H9 (cell line): Measurements from ENCODE around the gene IL1B. TPM values are rescaled to one million over a fixed set of nuclear protein-coding genes. Genes with fewer than 3 reads are reported as not detected.

ENCODE experiments used
- DNase-seq: peaks from one replicate; pipeline ENCODE4 v3.0.0-alpha.2; 2017
- H2AFZ ChIP-seq: one replicate; pipeline ENCODE4 v1.6.1; 2013; ENCODE audit warnings: mild to moderate bottlenecking, low read length, control low read depth, moderate library complexity
- H2AK5ac ChIP-seq: 2 replicates; pipeline ENCODE4 v1.6.1; 2013; ENCODE audit warnings: low read length, control low read depth, mixed read lengths; ENCODE audit not compliant: insufficient read length
- H2BK120ac ChIP-seq: one replicate; pipeline ENCODE4 v1.6.1; 2013; ENCODE audit warnings: low read depth, mild to moderate bottlenecking, low read length, control low read depth, inconsistent platforms; ENCODE audit not compliant: poor library complexity, severe bottlenecking
- H2BK12ac ChIP-seq: 2 replicates; pipeline ENCODE4 v1.6.1; 2013; ENCODE audit warnings: low read length, control low read depth, mixed read lengths, low read depth; ENCODE audit not compliant: insufficient read length
- H2BK15ac ChIP-seq: 2 replicates; pipeline ENCODE4 v1.6.1; 2013; ENCODE audit warnings: low read depth, low read length, control low read depth
- H2BK20ac ChIP-seq: one replicate; pipeline ENCODE4 v1.6.1; 2013; ENCODE audit warnings: low read depth, mild to moderate bottlenecking, low read length, control low read depth, inconsistent platforms; ENCODE audit not compliant: poor library complexity, severe bottlenecking
- H2BK5ac ChIP-seq: 2 replicates; pipeline ENCODE4 v1.6.1; 2013; ENCODE audit warnings: low read length, control low read depth, mixed read lengths; ENCODE audit not compliant: insufficient read length
- H3K14ac ChIP-seq: 2 replicates; pipeline ENCODE4 v1.6.1; 2013; ENCODE audit warnings: low read length, control low read depth; ENCODE audit not compliant: insufficient read depth
- H3K18ac ChIP-seq: 2 replicates; pipeline ENCODE4 v1.6.1; 2013; ENCODE audit warnings: low read depth, mild to moderate bottlenecking, mixed read lengths, low read length, control low read depth; ENCODE audit not compliant: insufficient read length
- H3K23ac ChIP-seq: 2 replicates; pipeline ENCODE4 v1.6.1; 2013; ENCODE audit warnings: low read length, control low read depth, mixed read lengths, low read depth; ENCODE audit not compliant: insufficient read length
- H3K23me2 ChIP-seq: 2 replicates; pipeline ENCODE4 v1.6.1; 2013; ENCODE audit warnings: low read depth, mild to moderate bottlenecking, mixed read lengths, low read length, control low read depth; ENCODE audit not compliant: insufficient read length, poor library complexity, severe bottlenecking
- H3K27ac ChIP-seq: 2 replicates; pipeline ENCODE4 v1.5.1; 2013; ENCODE audit warnings: low read length, control low read depth, mixed read lengths, low read depth; ENCODE audit not compliant: insufficient read length
- H3K27me3 ChIP-seq: 2 replicates; pipeline ENCODE4 v1.6.1; 2013; ENCODE audit warnings: low read length, control low read depth, inconsistent platforms; ENCODE audit not compliant: insufficient read depth
- H3K4ac ChIP-seq: 2 replicates; pipeline ENCODE4 v1.6.1; 2013; ENCODE audit warnings: low read depth, mild to moderate bottlenecking, control low read depth, inconsistent platforms, low read length, moderate library complexity
- H3K4me1 ChIP-seq: 2 replicates; pipeline ENCODE4 v1.6.1; 2013; ENCODE audit warnings: low read length, control low read depth, inconsistent platforms; ENCODE audit not compliant: insufficient read depth
- H3K4me2 ChIP-seq: 2 replicates; pipeline ENCODE4 v1.6.1; 2013; ENCODE audit warnings: low read length, control low read depth, mixed read lengths; ENCODE audit not compliant: insufficient read length, insufficient read depth
- H3K56ac ChIP-seq: 2 replicates; pipeline ENCODE4 v1.6.1; 2013; ENCODE audit warnings: low read depth, mild to moderate bottlenecking, mixed read lengths, low read length, control low read depth; ENCODE audit not compliant: insufficient read length
- H3K79me1 ChIP-seq: 2 replicates; pipeline ENCODE4 v1.6.1; 2013; ENCODE audit warnings: low read depth, mild to moderate bottlenecking, moderate library complexity, low read length, control low read depth, inconsistent platforms; ENCODE audit not compliant: insufficient read depth, poor library complexity, severe bottlenecking
- H3K79me2 ChIP-seq: 2 replicates; pipeline ENCODE4 v1.6.1; 2013; ENCODE audit warnings: low read length, control low read depth, inconsistent platforms; ENCODE audit not compliant: insufficient read depth
- H3K9ac ChIP-seq: 2 replicates; pipeline ENCODE4 v1.6.1; 2013; ENCODE audit warnings: low read length, control low read depth, mixed read lengths; ENCODE audit not compliant: insufficient read length; ENCODE audit errors: extremely low read depth
- H3K9me3 ChIP-seq: one replicate; pipeline ENCODE4 v1.6.1; 2013; ENCODE audit warnings: low read depth, low read length, inconsistent platforms; ENCODE audit not compliant: control insufficient read depth
- H3T11ph ChIP-seq: one replicate; pipeline ENCODE4 v1.6.1; 2013; ENCODE audit warnings: mild to moderate bottlenecking, low read length, control low read depth, inconsistent platforms
- H4K20me1 ChIP-seq: one replicate; pipeline ENCODE4 v1.6.1; 2013; ENCODE audit not compliant: control insufficient read depth, insufficient read length, insufficient read depth
- H4K5ac ChIP-seq: 2 replicates; pipeline ENCODE4 v1.6.1; 2013; ENCODE audit warnings: low read depth, mild to moderate bottlenecking, mixed read lengths, low read length, control low read depth; ENCODE audit not compliant: insufficient read length
- H4K8ac ChIP-seq: replicated peaks from 2 replicates; pipeline ENCODE4 v1.6.1; 2013; ENCODE audit warnings: low read length, control low read depth, mixed read lengths, low read depth; ENCODE audit not compliant: insufficient read length
- H4K91ac ChIP-seq: 2 replicates; pipeline ENCODE4 v1.6.1; 2013; ENCODE audit warnings: low read depth, mild to moderate bottlenecking, moderate library complexity, mixed read lengths, low read length, control low read depth; ENCODE audit not compliant: insufficient read length
- H3K27ac Mint-ChIP-seq, 3 experiments: 2 replicates in 2 of 3; 3 replicates in 1 of 3; pipeline ENCODE4 v1.8.0; 2020 to 2021; ENCODE audit warnings: mixed read lengths in 3 of 3, mild to moderate bottlenecking in 1 of 3, moderate library complexity in 1 of 3
- H3K27me3 Mint-ChIP-seq: 2 replicates; pipeline ENCODE4 v1.8.0; 2021; ENCODE audit warnings: low read depth, mild to moderate bottlenecking, moderate library complexity, mixed read lengths
- H3K36me3 Mint-ChIP-seq, 3 experiments: 2 replicates in 2 of 3; 3 replicates in 1 of 3; pipeline ENCODE4 v1.8.0; 2020 to 2021; ENCODE audit warnings: low read depth in 3 of 3, mixed read lengths in 3 of 3; ENCODE audit not compliant: insufficient read depth in 1 of 3
- H3K4me1 Mint-ChIP-seq, 2 experiments: 2 replicates each; pipeline ENCODE4 v1.8.0; 2020; ENCODE audit warnings: mixed read lengths in 2 of 2
- H3K4me3 Mint-ChIP-seq, 2 experiments: 2 replicates in 1 of 2; 3 replicates in 1 of 2; pipeline ENCODE4 v1.8.0; 2020 to 2021; ENCODE audit warnings: mild to moderate bottlenecking in 2 of 2, mixed read lengths in 2 of 2, moderate library complexity in 1 of 2
- H3K9me3 Mint-ChIP-seq, 2 experiments: 2 replicates in 1 of 2; 3 replicates in 1 of 2; pipeline ENCODE4 v1.8.0; 2020; ENCODE audit warnings: mild to moderate bottlenecking in 2 of 2, mixed read lengths in 2 of 2, moderate library complexity in 1 of 2
- WGBS: extraction: QIAGEN DNeasy Blood & Tissue Kit; methylation state at CpG from one replicate; pipeline ENCODE4 v1.1.7; 2013; ENCODE audit warnings: missing lambda C conversion rate, low lambda C conversion rate, mixed read lengths; ENCODE audit not compliant: insufficient read length; ENCODE audit errors: extremely low coverage; 5-methylcytosine and 5-hydroxymethylcytosine counted together
- total RNA-seq: library from RNA; stranded (reverse); gene quantifications from 2 replicates; pipeline ENCODE4 v1.2.1, GENCODE V29; 2021
- TF ChIP-seq, protein P1 (sequence below): fragments of 200-600 bp; sonication (generic); conservative IDR thresholded peaks from 3 replicates; pipeline ENCODE4 v1.8.0; 2021; ENCODE audit warnings: antibody characterized with exemption, mild to moderate bottlenecking

Gene IL1B
- total RNA-seq, 1 experiment from 2014 or later, result not detected

GRCh38 chr2:112798979-112799975 lies 37.3 kb downstream of the IL1B start:
- Mint-ChIP-seq H3K27me3 (no peaks in the 10 kb centered on the region), H3K9me3 (peaks cover 6 to 16% of the 10 kb centered on the region in 2 experiments; a peak in 4 of 5 replicates), H3K27ac (peak overlapping the region in 1 of 3 experiments; percentile 34; a peak in 2 of 7 replicates), H3K4me1 (peaks cover 8 to 26% of the 10 kb centered on the region in 2 experiments), H3K36me3 (peaks cover 0 to 6% (median 0%) of the 10 kb centered on the region in 3 experiments; a peak in 1 of 7 replicates), H3K4me3 (no peak overlapping the region)
- TF ChIP-seq, protein P1, sequence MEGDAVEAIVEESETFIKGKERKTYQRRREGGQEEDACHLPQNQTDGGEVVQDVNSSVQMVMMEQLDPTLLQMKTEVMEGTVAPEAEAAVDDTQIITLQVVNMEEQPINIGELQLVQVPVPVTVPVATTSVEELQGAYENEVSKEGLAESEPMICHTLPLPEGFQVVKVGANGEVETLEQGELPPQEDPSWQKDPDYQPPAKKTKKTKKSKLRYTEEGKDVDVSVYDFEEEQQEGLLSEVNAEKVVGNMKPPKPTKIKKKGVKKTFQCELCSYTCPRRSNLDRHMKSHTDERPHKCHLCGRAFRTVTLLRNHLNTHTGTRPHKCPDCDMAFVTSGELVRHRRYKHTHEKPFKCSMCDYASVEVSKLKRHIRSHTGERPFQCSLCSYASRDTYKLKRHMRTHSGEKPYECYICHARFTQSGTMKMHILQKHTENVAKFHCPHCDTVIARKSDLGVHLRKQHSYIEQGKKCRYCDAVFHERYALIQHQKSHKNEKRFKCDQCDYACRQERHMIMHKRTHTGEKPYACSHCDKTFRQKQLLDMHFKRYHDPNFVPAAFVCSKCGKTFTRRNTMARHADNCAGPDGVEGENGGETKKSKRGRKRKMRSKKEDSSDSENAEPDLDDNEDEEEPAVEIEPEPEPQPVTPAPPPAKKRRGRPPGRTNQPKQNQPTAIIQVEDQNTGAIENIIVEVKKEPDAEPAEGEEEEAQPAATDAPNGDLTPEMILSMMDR, result no peak
- Histone ChIP-seq H2BK20ac (no peak overlapping the region), H2AK5ac (no peak overlapping the region), H3K56ac (no peak overlapping the region), H3K4ac (no peak overlapping the region), H2BK12ac (no peak overlapping the region), H2AFZ (no peak overlapping the region), H2BK5ac (no peak overlapping the region), H3K79me2 (no peaks in the 10 kb centered on the region), H4K8ac (no peak overlapping the region), H4K5ac (no peak overlapping the region), H3K27ac (no peak overlapping the region), H3K14ac (no peak overlapping the region), H2BK120ac (no peak overlapping the region), H3K18ac (no peak overlapping the region), H3K4me2 (no peak overlapping the region), H3K23ac (no peak overlapping the region), H4K20me1 (no peaks in the 10 kb centered on the region), H3T11ph (no peak overlapping the region), H3K23me2 (no peaks in the 10 kb centered on the region), H3K27me3 (no peaks in the 10 kb centered on the region), H3K4me1 (no peaks in the 10 kb centered on the region), H4K91ac (no peak overlapping the region), H3K9me3 (no peaks in the 10 kb centered on the region), H2BK15ac (no peak overlapping the region), H3K9ac (no peak overlapping the region), H3K79me1 (no peaks in the 10 kb centered on the region)
- no CpG with 5 or more reads among the region's 8 CpGs for WGBS
- DNase-seq, result no peak
